Inflammatory macrophage treated with lipopolysaccharide for 4 hours (primary cell): Measurements from ENCODE around the gene RASGRF2.
A peak's percentile ranks its signal among the peaks of the same experiment; 100 is the strongest.

ENCODE experiments used
- DNase-seq: peaks from one replicate; pipeline ENCODE4 v3.0.0-alpha.2; 2020

Gene RASGRF2

DNA sequence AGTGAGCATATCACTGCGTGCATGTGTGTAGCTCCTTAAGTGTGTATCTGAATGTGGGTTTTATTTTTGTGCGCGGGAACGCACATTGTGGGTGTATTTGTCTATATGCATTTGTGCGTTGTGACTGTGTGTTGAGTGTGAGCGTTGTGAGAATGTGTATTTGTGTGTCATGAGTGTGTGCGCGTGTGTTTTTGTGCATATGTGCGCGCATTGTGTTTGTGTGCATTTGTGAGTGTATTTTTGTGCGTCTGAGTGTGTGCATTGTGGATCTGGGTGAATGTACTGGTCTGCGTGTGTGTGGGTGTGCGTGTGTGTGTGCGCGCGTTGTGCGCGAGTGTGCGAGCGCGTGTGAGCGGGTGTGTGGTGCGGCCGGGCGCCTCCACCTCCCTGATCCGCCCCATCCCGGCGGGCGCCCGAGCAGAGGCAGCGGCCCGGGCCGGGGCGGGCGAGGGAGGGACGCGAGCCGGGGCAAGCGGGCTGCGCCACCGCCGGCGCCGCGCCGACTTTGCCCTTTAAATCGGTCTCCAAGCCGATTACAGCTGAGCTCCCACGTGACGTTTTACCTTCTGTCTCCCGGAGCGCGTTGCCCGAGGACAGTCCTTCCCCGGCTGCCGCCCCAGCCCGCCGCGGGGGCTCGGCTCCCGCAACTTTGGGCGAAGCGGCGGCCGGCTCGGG lies at the start of gene RASGRF2:
TSS of gene RASGRF2 (plus strand) at position 596 of the 675 bp plus-strand sequence. CDS start 376 bp downstream, outside the sequence.
- DNase-seq, result no peak

DNA sequence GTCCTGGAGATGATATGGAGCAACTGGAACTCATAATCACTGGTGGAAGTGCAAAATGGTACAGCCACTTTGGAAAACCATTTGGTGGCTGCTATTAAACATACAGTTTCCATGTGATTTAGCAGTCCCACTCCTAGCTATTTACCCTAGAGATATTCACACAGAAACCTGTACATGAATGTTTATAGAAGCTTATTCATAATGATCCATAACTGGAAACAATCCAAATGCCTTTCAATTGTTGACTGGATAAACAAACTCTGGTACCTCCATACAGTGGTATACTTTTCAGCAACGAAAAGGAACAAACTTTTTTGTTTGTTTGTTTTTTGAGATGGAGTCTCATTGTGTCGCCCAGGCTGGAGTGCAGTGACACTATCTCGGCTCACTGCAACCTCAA lies 47.7 kb upstream of the RASGRF2 start:
- no peak for DNase-seq

DNA sequence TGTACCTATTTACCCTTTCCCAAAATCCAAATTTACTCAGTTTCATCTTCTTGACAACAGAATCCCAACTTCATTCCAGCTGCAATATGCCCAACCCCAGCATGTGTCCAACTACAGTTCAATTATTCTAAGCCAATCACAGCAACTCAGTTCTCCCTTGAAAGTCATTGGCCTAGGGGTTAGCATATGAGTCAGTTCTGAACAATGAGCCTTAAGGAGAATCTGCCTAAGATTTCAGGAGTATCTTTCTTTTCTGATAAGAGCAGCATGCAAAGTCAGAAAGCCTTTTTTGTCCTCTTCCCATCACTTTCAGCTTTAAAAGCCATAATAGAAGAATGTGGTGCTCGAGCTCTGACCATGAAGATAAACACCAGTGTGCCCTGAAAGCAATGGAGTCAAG lies 44.4 kb upstream of the RASGRF2 start:
- no peak for DNase-seq

DNA sequence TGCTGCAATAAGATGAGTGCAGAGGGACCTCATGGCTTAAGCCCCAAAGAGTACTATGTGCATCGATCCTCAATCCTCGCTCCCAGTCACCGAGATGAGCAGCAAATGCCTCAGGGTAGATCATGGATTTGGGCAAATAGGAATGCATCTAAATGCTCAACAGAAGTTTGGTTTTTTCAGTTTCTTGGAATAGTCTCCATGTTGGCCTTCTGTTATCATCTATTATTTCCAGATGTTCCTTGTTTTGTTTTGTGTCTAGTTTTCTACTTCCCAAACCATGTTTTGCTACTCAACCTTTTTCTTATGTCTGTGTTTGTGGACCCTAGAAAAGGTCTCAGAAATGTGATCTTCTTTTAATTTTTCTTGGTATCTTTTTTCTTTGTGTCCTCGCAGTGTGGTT lies 43.5 kb upstream of the RASGRF2 start:
- DNase-seq, result no peak

GRCh38 chr5:80917631-80918030 lies 42.5 kb upstream of the RASGRF2 start:
- no peak for DNase-seq

GRCh38 chr5:80919678-80920196 lies 40.4 kb upstream of the RASGRF2 start:
- DNase-seq, result no peak

- DNase-seq, result no peak
These were observed 39.8 kb upstream of the RASGRF2 start for GRCh38 chr5:80920333-80920732.

GRCh38 chr5:80921026-80921425 lies 39.1 kb upstream of the RASGRF2 start:
- no peak for DNase-seq

GRCh38 chr5:80925931-80926330 lies 34.2 kb upstream of the RASGRF2 start:
- peak; percentile 79 for DNase-seq

- DNase-seq, result no peak
These were observed 33.6 kb upstream of the RASGRF2 start for GRCh38 chr5:80926536-80926935.

- DNase-seq, result peak; percentile 55
These were observed 33.0 kb upstream of the RASGRF2 start for GRCh38 chr5:80926979-80927656.

DNA sequence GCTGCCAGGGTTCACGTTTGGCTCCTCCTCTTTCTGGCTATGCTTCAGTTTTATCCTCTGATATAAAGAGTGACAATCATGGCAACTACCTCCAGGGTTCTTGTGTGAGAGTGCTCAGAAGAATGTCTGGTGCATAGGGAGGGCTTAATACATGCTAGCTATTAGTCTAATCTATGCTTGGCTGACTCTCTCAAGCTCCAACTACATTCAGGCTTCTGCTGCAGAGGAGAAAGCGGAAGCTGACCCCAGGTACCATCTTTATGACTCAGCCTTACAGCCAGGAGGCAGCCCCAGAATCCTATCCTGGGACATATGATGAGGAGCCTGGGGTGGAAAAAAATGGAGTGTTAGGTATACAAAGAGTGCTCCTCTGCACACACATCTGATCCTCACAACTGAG lies 32.1 kb upstream of the RASGRF2 start:
- no peak for DNase-seq

DNA sequence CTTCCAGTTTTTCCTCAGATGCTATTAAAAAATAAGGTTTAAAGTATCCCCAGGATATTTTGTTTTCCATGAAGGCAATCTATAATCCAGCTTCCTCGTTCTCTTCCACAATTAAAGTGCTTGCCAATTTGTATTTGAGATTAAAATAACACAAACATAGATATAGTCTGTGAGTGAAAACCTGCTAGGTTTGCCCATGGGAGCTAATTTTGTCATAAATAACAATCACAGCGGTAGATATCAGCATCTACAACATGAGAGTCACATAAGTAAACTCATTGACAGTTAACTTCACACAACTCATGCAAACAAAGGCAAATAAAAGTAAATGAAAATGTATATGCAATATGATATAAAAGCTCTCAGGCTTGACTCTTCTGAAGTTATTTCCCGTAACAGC lies 29.2 kb upstream of the RASGRF2 start:
- no peak for DNase-seq

DNA sequence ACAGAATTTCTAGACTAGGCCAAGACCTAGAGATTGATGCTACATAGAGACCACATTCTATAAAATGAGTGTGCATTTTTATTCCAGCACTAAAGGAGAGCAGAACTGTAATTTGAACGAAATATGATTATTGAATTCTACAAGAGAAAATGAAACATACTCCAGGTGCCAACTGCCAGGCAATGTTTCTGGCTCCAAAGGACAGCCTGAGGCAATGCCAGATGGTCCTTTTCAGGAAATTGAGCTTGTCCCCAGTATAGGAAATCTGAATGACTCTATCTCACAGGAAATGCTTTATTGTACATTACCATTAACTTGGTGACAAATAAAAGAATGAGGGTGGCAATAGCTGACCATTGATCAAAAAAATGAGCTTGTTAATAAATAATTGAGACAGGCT lies 28.8 kb upstream of the RASGRF2 start:
- DNase-seq, result no peak

- no peak for DNase-seq
These were observed 27.1 kb upstream of the RASGRF2 start for GRCh38 chr5:80933036-80933435.

GRCh38 chr5:80934751-80935150 lies 25.4 kb upstream of the RASGRF2 start:
- DNase-seq, result no peak

- DNase-seq, result no peak
These were observed 24.3 kb upstream of the RASGRF2 start for GRCh38 chr5:80935811-80936385.

DNA sequence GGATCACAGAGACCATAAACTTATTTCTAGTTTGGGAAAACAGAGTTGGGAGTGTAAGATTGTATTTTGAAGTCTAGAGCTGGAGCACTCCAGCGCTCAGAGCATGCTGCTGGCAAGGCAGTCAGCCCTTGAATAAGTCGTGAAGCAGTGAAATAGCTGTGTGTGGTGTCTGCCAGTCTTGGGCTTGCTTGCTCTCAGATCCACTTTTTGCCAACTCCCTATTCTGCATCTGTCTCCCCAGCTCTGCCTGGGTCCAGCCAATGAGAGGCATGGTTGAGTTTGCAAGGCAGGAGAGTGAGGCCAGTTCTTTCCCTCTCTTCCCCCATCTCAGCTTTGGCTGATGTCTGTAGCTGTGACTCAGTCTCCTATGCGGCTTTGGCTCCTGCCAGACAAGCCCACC lies 23.3 kb upstream of the RASGRF2 start:
- DNase-seq, result no peak

DNA sequence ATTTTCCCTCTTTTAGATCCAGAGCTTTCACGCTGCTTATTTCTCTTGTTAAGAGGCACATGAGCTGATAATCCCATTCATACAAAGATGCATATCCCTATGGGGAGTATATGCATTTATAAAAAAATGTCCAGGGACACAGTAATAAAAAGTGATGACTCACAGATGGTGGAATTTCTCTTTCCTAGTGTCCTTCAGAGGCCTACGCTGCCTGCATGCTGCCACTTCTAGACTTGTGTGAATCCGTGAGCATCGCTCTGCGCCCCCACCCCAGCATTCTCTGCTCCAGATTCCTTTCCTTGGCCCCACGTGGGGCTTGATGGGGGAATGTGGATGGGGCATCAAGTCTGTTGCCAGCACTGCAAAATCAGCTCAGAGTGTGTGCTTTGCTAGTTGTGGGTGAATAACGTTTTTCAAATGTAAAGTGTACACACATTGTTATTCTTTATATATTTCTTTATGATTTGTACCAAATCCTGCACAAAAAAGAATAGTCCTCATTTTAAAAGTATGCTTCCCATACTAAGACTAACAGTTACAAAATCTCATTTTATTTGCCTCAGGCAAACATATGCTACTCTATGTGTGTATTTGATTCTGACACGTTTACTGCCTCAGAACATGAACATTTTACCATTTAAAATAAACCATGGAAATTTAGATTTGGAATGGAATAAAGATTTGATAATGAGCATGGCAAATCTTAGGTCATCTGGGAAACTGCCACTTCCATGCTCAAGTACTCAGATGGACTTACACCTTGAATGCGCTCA lies 22.4 kb upstream of the RASGRF2 start:
- DNase-seq, result no peak

DNA sequence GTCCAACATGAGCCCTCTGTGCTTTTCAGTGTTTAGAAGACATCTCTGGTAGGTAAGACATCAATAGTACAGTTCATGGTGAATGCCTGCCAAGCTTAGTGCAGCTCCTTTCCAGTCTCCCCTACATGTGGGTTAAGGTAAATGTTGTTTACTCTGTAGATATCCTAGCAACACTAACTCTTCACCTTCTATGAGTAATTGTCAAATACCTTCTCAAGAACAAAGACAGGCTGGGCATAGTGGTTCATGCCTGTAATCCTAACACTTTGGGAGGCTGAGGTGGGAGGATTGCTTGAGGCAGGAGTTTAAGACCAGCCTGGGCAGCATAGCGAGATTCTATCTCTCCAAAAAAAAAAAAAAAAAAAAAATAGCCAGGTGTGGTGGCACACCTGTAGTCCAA lies 18.7 kb upstream of the RASGRF2 start:
- no peak for DNase-seq

- no peak for DNase-seq
These were observed 8.8 kb upstream of the RASGRF2 start for GRCh38 chr5:80951366-80951765.

DNA sequence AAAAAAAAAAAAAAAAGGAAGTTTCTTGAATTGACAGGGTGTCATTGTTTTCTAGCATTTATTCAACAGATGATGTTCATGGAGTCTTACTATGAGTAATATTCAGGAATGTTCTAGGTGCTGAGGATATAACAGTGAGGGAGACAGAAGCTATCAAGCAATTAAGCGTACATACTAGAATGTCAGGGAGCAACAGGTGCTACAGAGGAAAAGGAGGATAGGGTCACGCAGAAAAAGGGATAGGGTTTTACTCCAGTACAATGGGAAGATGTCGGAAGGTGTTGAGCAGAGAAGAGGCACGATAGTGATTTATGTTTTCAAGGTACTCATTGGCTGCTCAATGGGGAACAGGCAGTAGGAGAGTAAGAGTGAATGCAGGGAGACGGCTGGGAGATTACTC lies 6.6 kb upstream of the RASGRF2 start:
- no peak for DNase-seq

DNA sequence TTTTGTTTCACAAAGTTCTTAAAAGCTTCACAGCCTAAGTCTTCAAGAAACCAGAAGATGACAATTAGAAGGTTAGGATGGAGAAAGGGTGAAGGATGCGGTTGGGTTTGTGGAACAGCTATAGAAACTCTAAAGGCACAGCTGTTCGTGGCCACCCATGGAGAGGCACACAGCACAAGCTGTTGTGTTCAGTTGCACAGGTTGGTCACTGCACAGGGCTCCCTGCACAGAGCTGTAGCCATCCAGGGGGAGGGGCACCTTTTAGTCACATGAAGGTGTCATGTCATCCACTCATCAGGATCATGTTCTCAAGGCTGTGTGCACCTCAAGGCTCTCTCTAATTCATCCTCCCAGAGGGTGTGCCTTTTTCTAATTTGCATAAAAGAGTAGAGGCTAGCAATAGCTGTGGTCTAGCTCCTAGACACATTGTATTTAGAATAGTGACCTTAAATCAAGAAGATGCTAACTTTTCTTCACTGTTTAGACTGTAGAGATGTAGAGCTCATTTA lies 5.0 kb upstream of the RASGRF2 start:
- DNase-seq, result no peak
